ENCODE data around the gene PLEKHA6. TPM values are rescaled to one million over a fixed set of nuclear protein-coding genes. Genes with fewer than 3 reads are reported as not detected.

The PLEKHA6 gene
- total RNA-seq, 1 donor from 2014 or later, result 4.1 TPM

GRCh38 chr1:204211046-204211445 is 148.7 kb downstream of the PLEKHA6 start:
- no peak for DNase-seq

GRCh38 chr1:204207136-204207616 is 152.6 kb downstream of the PLEKHA6 start:
- no peak for DNase-seq

- no peak for DNase-seq
Observed at GRCh38 chr1:204206121-204206520, 153.6 kb downstream of the PLEKHA6 start.

- DNase-seq, result no peak
Observed at GRCh38 chr1:204205486-204205885, 154.2 kb downstream of the PLEKHA6 start.

GRCh38 chr1:204204944-204205343 is 154.8 kb downstream of the PLEKHA6 start:
- DNase-seq, result no peak

GRCh38 chr1:204203206-204203767 is 156.4 kb downstream of the PLEKHA6 start:
- no peak for DNase-seq

- no peak for DNase-seq
Observed at GRCh38 chr1:204202481-204202880, 157.2 kb downstream of the PLEKHA6 start.

- no peak for DNase-seq
Observed at GRCh38 chr1:204201348-204202040, 158.2 kb downstream of the PLEKHA6 start.

- no peak for DNase-seq
Observed at GRCh38 chr1:204199579-204199978, 160.2 kb downstream of the PLEKHA6 start.

GRCh38 chr1:204198348-204199340 is 161.1 kb downstream of the PLEKHA6 start:
- DNase-seq, result no peak

- DNase-seq, result no peak
Observed at GRCh38 chr1:204197068-204197467, 162.7 kb downstream of the PLEKHA6 start.

GRCh38 chr1:204196068-204196795 is 163.5 kb downstream of the PLEKHA6 start, which contains the start of gene KISS1:
TSS of gene KISS1 (minus strand) at chr1:204196491. CDS start at chr1:204192876, 3,615 bp downstream.
- DNase-seq, result no peak

- DNase-seq, result no peak
Observed at GRCh38 chr1:204194771-204195170, 165.0 kb downstream of the PLEKHA6 start.

- DNase-seq, result no peak
Observed at GRCh38 chr1:204194080-204194479, 165.6 kb downstream of the PLEKHA6 start.

GRCh38 chr1:204192589-204193352 is 167.0 kb downstream of the PLEKHA6 start:
- no peak for DNase-seq

GRCh38 chr1:204192046-204192445 is 167.7 kb downstream of the PLEKHA6 start:
- DNase-seq, result no peak

GRCh38 chr1:204191456-204191855 is 168.3 kb downstream of the PLEKHA6 start:
- DNase-seq, result no peak

- DNase-seq, result peak; percentile 68
Observed at GRCh38 chr1:204190212-204191211, 169.2 kb downstream of the PLEKHA6 start.

GRCh38 chr1:204188959-204189639 is 170.6 kb downstream of the PLEKHA6 start:
- DNase-seq, result no peak

All from skin of body (tissue), 2 donors.